HG03280 (cell line): ENCODE data around the gene ANKS1B.

Source experiments
- ATAC-seq: cut with Tn5 transposase; IDR thresholded peaks from one replicate; pipeline ENCODE4 v1.9.1; 2021; ENCODE audit warnings: mild to moderate bottlenecking, moderate library complexity; ENCODE audit not compliant: unreplicated experiment

The ANKS1B gene

GRCh38 chr12:98719515-98720504 lies 1264.9 kb downstream of the ANKS1B start:
- ATAC-seq = no peak

DNA sequence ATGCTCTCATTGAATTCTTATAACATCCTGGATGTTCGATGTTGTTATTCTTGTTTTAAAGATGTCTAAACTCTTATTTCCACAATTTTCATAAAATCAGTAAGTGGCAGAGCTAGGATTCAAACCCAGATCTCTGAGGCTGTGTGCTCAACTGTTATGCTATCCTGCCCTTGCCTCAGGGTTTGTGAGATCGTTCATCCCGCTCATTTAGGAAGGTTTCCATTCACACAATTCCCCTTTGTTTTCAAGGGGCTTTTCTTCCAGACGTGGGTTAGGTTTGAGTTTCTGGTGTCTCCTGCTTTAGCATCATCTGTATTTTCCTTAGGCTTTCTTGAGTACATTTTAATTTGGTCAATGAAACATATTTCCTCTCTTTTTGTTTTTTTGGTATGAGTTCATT lies 1270.3 kb downstream of the ANKS1B start:
- ATAC-seq = no peak

DNA sequence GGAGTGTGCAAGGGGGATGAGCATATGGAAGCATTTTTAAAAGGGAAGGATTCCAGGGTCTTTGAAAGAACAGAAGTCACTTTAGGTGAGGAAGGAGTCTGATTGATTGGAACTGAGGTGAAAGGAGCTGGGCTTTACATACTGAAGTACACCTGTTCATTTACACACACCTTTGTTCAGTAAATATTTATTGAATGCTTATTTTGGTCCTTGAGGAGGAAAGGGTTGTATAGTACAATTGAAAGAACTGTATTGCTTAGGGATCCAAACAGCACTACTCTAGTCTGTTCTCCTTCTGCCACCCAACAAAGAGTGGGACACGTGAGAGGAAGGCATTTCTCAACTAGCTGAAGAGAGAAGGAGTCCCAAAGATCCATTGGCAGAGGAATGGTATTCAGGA lies 1275.7 kb downstream of the ANKS1B start:
- ATAC-seq = no peak

DNA sequence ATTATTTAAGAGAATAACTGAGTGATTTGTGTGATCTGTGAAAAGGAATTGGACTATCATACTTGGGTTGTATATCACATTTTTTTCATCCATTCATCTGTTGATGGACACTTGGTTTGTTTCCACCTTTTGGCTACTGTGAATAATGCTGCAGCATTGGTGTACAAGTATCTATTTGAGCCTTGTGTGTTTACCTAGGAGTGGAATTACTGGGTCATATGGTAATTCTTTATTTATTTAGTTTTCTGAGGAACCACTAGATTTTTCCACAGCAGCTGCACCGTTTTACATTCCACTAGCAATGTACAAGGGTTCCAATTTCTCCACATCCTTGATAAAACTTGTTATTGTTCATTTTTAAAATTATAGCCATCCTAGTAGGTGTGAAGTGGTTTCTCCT lies 1283.6 kb downstream of the ANKS1B start:
- ATAC-seq = no peak

GRCh38 chr12:98699586-98699985 lies 1285.2 kb downstream of the ANKS1B start:
- ATAC-seq = no peak

DNA sequence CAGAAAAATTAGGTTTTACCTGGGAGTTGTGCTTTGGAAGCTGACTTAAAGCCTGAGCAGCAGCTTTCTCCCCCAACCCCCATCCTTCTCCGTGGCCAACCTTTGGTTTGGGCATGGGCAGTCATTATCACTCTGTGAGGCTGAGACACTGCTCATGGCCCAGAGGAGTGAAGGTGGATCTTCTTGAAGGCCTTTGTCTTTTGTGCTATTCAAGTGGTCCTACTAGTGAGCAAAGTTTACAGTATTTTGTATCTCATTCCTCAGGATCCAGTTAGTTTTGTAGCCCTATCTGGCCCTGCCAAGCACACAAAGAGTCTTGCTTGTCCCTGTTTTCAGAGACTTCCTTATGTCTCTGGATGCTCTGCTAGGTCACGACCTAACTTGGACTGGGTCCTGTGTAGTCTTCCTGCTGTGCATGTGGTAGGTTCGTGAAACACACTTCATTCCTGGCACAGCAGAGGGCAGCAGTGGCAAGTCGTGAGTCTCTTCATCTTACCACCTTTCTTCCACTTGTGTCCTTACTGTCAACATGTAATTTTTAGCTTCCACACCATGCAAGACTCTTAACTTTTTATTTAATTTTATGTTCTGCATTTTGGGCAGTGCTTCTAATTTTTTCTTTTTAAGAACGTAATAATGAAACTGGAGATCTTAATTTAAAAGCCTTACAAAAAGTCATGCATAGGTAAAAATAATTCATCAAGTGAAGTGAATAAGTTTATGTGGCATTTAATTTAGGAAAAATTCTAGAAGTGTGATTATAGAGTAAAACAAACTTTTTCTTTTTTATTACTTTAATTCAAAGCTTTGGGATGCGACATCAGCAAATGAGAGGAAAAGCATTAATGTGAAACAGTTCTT lies 1285.9 kb downstream of the ANKS1B start:
- ATAC-seq = peak; percentile 90

GRCh38 chr12:98697209-98697608 lies 1287.5 kb downstream of the ANKS1B start:
- ATAC-seq = no peak

- no peak for ATAC-seq
Measured at GRCh38 chr12:98696036-98696646, 1288.6 kb downstream of the ANKS1B start.

- ATAC-seq = no peak
Measured at GRCh38 chr12:98691351-98691750, 1293.4 kb downstream of the ANKS1B start.

DNA sequence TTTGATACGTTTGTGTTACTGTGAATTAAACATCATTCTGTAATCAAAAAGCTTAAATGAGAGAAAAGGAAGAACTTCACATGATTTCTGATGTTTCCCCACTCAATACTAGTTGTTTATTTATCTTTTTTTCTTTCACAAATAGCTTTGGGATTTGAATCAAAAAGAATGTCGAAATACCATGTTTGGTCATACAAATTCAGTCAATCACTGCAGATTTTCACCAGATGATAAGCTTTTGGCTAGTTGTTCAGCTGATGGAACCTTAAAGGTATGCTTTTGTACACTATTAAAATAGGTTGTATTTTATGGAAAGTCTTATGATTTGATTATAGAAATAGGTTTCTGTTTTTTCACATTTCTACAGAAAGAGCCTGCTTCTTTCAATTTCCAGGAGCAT lies 1298.1 kb downstream of the ANKS1B start:
- no peak for ATAC-seq
